Measurements from ENCODE around the gene C18orf63.

GRCh38 chr18:74266161-74266560 is 49.5 kb upstream of the C18orf63 start:
- TF ChIP-seq, protein P1, sequence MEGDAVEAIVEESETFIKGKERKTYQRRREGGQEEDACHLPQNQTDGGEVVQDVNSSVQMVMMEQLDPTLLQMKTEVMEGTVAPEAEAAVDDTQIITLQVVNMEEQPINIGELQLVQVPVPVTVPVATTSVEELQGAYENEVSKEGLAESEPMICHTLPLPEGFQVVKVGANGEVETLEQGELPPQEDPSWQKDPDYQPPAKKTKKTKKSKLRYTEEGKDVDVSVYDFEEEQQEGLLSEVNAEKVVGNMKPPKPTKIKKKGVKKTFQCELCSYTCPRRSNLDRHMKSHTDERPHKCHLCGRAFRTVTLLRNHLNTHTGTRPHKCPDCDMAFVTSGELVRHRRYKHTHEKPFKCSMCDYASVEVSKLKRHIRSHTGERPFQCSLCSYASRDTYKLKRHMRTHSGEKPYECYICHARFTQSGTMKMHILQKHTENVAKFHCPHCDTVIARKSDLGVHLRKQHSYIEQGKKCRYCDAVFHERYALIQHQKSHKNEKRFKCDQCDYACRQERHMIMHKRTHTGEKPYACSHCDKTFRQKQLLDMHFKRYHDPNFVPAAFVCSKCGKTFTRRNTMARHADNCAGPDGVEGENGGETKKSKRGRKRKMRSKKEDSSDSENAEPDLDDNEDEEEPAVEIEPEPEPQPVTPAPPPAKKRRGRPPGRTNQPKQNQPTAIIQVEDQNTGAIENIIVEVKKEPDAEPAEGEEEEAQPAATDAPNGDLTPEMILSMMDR (IDR thresholded peaks at IDR 0.05; ENCODE audit: low read depth, low read length), result no peak
- TF ChIP-seq POLR2A (IDR thresholded peaks at IDR 0.05; ENCODE audit: extremely low read depth, insufficient read length) (no peak), MAX (IDR thresholded peaks at IDR 0.05; ENCODE audit: low read depth, low read length) (no peak)

All from NB4 (cell line).